ENCODE results near the gene ZNF862.
"Not testable (repeated sequence)": the region's sequence is repeated elsewhere in the genome, so short reads cannot be mapped to it uniquely, and the experiment has no call there.

ZNF862 gene

GRCh38 chr7:149886018-149886415 is 47.8 kb downstream of the ZNF862 start:
- no peak overlapping the region for H3K9ac ChIP-seq (ENCODE audit: low read depth in 1 of 2, low read length in 2 of 2)
- H3K4me1 ChIP-seq (ENCODE audit: control insufficient read depth in 2 of 2, insufficient read depth in 2 of 2, low read length in 2 of 2): peaks cover 0 to 9% of the 10 kb centered on the region in 2 donors
- H3K9me3 ChIP-seq (ENCODE audit: control insufficient read depth in 2 of 2, low read length in 2 of 2): no peaks in the 10 kb centered on the region
- no peaks in the 10 kb centered on the region for H3K36me3 ChIP-seq (ENCODE audit: control insufficient read depth in 2 of 2, insufficient read depth in 2 of 2, low read length in 2 of 2)
- no peaks in the 10 kb centered on the region for H3K27me3 ChIP-seq (ENCODE audit: control insufficient read depth in 2 of 2, insufficient read depth in 2 of 2, low read length in 2 of 2)
- H3K27ac ChIP-seq (ENCODE audit: low read depth in 2 of 2, low read length in 2 of 2): no peak overlapping the region
- no peak overlapping the region for H3K4me3 ChIP-seq (ENCODE audit: low read length in 2 of 2)

GRCh38 chr7:149887311-149887710 is 49.1 kb downstream of the ZNF862 start:
- no peak overlapping the region for H3K27ac ChIP-seq (ENCODE audit: low read depth in 2 of 2, low read length in 2 of 2)
- H3K9me3 ChIP-seq (ENCODE audit: control insufficient read depth in 2 of 2, low read length in 2 of 2): no peaks in the 10 kb centered on the region
- H3K9ac ChIP-seq (ENCODE audit: low read depth in 1 of 2, low read length in 2 of 2): no peak overlapping the region
- peaks cover 0 to 9% of the 10 kb centered on the region in 2 donors for H3K4me1 ChIP-seq (ENCODE audit: control insufficient read depth in 2 of 2, insufficient read depth in 2 of 2, low read length in 2 of 2)
- H3K4me3 ChIP-seq (ENCODE audit: low read length in 2 of 2): no peak overlapping the region
- H3K36me3 ChIP-seq (ENCODE audit: control insufficient read depth in 2 of 2, insufficient read depth in 2 of 2, low read length in 2 of 2): no peaks in the 10 kb centered on the region
- H3K27me3 ChIP-seq (ENCODE audit: control insufficient read depth in 2 of 2, insufficient read depth in 2 of 2, low read length in 2 of 2): no peaks in the 10 kb centered on the region

- not testable (repeated sequence) for H3K9me3 ChIP-seq (ENCODE audit: control insufficient read depth in 2 of 2, low read length in 2 of 2); H3K27ac ChIP-seq (ENCODE audit: low read depth in 2 of 2, low read length in 2 of 2); H3K4me3 ChIP-seq (ENCODE audit: low read length in 2 of 2); H3K36me3 ChIP-seq (ENCODE audit: control insufficient read depth in 2 of 2, insufficient read depth in 2 of 2, low read length in 2 of 2); H3K9ac ChIP-seq (ENCODE audit: low read depth in 1 of 2, low read length in 2 of 2); H3K4me1 ChIP-seq (ENCODE audit: control insufficient read depth in 2 of 2, insufficient read depth in 2 of 2, low read length in 2 of 2); H3K27me3 ChIP-seq (ENCODE audit: control insufficient read depth in 2 of 2, insufficient read depth in 2 of 2, low read length in 2 of 2)
These were observed 52.5 kb downstream of the ZNF862 start for GRCh38 chr7:149890715-149891114.

GRCh38 chr7:149894957-149895356 is 56.8 kb downstream of the ZNF862 start:
- not testable (repeated sequence) for H3K9me3 ChIP-seq (ENCODE audit: control insufficient read depth in 2 of 2, low read length in 2 of 2)

GRCh38 chr7:149907776-149908376 is 69.7 kb downstream of the ZNF862 start:
- H3K4me3 ChIP-seq (ENCODE audit: low read length in 2 of 2); H3K4me1 ChIP-seq (ENCODE audit: control insufficient read depth in 2 of 2, insufficient read depth in 2 of 2, low read length in 2 of 2); H3K9ac ChIP-seq (ENCODE audit: low read depth in 1 of 2, low read length in 2 of 2); H3K9me3 ChIP-seq (ENCODE audit: control insufficient read depth in 2 of 2, low read length in 2 of 2); H3K27ac ChIP-seq (ENCODE audit: low read depth in 2 of 2, low read length in 2 of 2); H3K36me3 ChIP-seq (ENCODE audit: control insufficient read depth in 2 of 2, insufficient read depth in 2 of 2, low read length in 2 of 2); H3K27me3 ChIP-seq (ENCODE audit: control insufficient read depth in 2 of 2, insufficient read depth in 2 of 2, low read length in 2 of 2): not testable (repeated sequence)

More at GRCh38 chr7:149894957-149895356, 56.8 kb downstream of the ZNF862 start:
- not testable (repeated sequence) for H3K36me3 ChIP-seq (ENCODE audit: control insufficient read depth in 2 of 2, insufficient read depth in 2 of 2, low read length in 2 of 2); H3K27me3 ChIP-seq (ENCODE audit: control insufficient read depth in 2 of 2, insufficient read depth in 2 of 2, low read length in 2 of 2); H3K9ac ChIP-seq (ENCODE audit: low read depth in 1 of 2, low read length in 2 of 2); H3K4me1 ChIP-seq (ENCODE audit: control insufficient read depth in 2 of 2, insufficient read depth in 2 of 2, low read length in 2 of 2); H3K27ac ChIP-seq (ENCODE audit: low read depth in 2 of 2, low read length in 2 of 2); H3K4me3 ChIP-seq (ENCODE audit: low read length in 2 of 2)

- not testable (repeated sequence) for H3K4me3 ChIP-seq (ENCODE audit: low read length in 2 of 2); H3K9ac ChIP-seq (ENCODE audit: low read depth in 1 of 2, low read length in 2 of 2); H3K4me1 ChIP-seq (ENCODE audit: control insufficient read depth in 2 of 2, insufficient read depth in 2 of 2, low read length in 2 of 2); H3K36me3 ChIP-seq (ENCODE audit: control insufficient read depth in 2 of 2, insufficient read depth in 2 of 2, low read length in 2 of 2); H3K27me3 ChIP-seq (ENCODE audit: control insufficient read depth in 2 of 2, insufficient read depth in 2 of 2, low read length in 2 of 2); H3K9me3 ChIP-seq (ENCODE audit: control insufficient read depth in 2 of 2, low read length in 2 of 2); H3K27ac ChIP-seq (ENCODE audit: low read depth in 2 of 2, low read length in 2 of 2)
These were observed 72.0 kb downstream of the ZNF862 start for GRCh38 chr7:149910219-149910618.

- H3K9me3 ChIP-seq (ENCODE audit: control insufficient read depth in 2 of 2, low read length in 2 of 2); H3K36me3 ChIP-seq (ENCODE audit: control insufficient read depth in 2 of 2, insufficient read depth in 2 of 2, low read length in 2 of 2); H3K4me3 ChIP-seq (ENCODE audit: low read length in 2 of 2): not testable (repeated sequence)
These were observed 74.0 kb downstream of the ZNF862 start for GRCh38 chr7:149912126-149912525.

More at GRCh38 chr7:149912126-149912525, 74.0 kb downstream of the ZNF862 start:
- not testable (repeated sequence) for H3K27ac ChIP-seq (ENCODE audit: low read depth in 2 of 2, low read length in 2 of 2); H3K9ac ChIP-seq (ENCODE audit: low read depth in 1 of 2, low read length in 2 of 2); H3K27me3 ChIP-seq (ENCODE audit: control insufficient read depth in 2 of 2, insufficient read depth in 2 of 2, low read length in 2 of 2); H3K4me1 ChIP-seq (ENCODE audit: control insufficient read depth in 2 of 2, insufficient read depth in 2 of 2, low read length in 2 of 2)

Data from mucosa of rectum (tissue), 2 donors.